Activated CD4-positive, alpha-beta memory T cell treated with anti-CD3 and anti-CD28 coated beads, Interleukin-2, amount 10 ng/mL, durations not matched to agents 7 days and 5 days (primary cell): ENCODE results near the gene NPM3. TPM values are rescaled to one million over a fixed set of nuclear protein-coding genes. Genes with fewer than 3 reads are reported as not detected.

Experiments
- total RNA-seq, 2 experiments: library from RNA; stranded (reverse); gene quantifications; one replicate each; pipeline ENCODE4 v1.2.3, GENCODE V29; 2021

Gene NPM3
- total RNA-seq, 2 experiments from 2014 or later: 26.6 to 26.7 TPM

Other genes starting within 250 kb of the NPM3 start
- 10 to 100 TPM; 31.9 to 35.9 TPM for gene POLL, start 195.2 kb downstream of the NPM3 start, total RNA-seq
- 1 to 10 TPM; 4.1 to 5.2 TPM for gene DPCD, start 195.1 kb downstream of the NPM3 start, total RNA-seq
- gene FBXW4, start 88.3 kb downstream of the NPM3 start, total RNA-seq: 10 to 100 TPM; 36.8 to 37.3 TPM
- gene FGF8, start 7.3 kb downstream of the NPM3 start, total RNA-seq: not detected
- 100 to 1,000 TPM; 142 to 145 TPM for gene OGA, start 35.0 kb upstream of the NPM3 start, total RNA-seq
- gene KCNIP2, start 60.4 kb upstream of the NPM3 start, total RNA-seq: 1 to 10 TPM; 2.5 to 2.6 TPM